ENCODE data around the gene RBBP5.

GRCh38 chr1:205107327-205107726, 14.5 kb downstream of the RBBP5 start:
- TF ChIP-seq POLR2A (IDR thresholded peaks at IDR 0.05; ENCODE audit: low read depth, low read length) (no peak), PAX5 (IDR thresholded peaks at IDR 0.05; ENCODE audit: insufficient read depth, low read length, severe bottlenecking) (no peak), POLR2AphosphoS5 (IDR thresholded peaks at IDR 0.05; ENCODE audit: low read depth, low read length) (no peak)
